ENCODE results near the gene ENOSF1. TPM values are rescaled to one million over a fixed set of nuclear protein-coding genes. Genes with fewer than 3 reads are reported as not detected.

The ENOSF1 gene
- total and polyA plus RNA-seq, 2 of the 13 experiments (the other 11 are each of a cell fraction or from before 2014, with no cell fraction given) = 37.6 to 40.1 TPM

DNA sequence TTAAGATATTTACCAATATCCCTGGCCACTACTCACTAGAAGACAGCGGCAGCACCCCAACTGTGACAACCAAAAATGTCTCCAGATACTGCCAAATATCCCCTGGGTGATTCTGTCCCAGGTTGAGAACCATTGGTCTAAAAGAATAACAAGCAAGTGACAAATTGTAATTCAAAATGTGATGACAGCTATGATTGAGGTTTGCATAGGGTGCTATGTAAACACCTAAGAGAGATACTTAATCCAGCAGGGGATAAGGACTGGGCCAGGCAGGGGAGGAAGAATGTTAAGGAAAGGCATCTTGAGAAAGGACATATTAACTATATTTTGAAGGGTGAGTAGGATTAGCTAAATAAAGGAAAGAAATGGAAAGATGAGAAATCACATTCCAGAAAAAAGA, 38.0 kb upstream of the ENOSF1 start (continued):
- TF ChIP-seq ZFP41 (CRISPR knock-in tag; IDR thresholded peaks at IDR 0.05; ENCODE audit: borderline replicate concordance) (no peak), NPAS2 (CRISPR knock-in tag; IDR thresholded peaks at IDR 0.05; ENCODE audit: borderline replicate concordance) (no peak), GPN1 (CRISPR knock-in tag; IDR thresholded peaks at IDR 0.05; ENCODE audit: borderline replicate concordance) (no peak), ZFP91 (CRISPR knock-in tag; IDR thresholded peaks at IDR 0.05; ENCODE audit: borderline replicate concordance) (no peak), EED (CRISPR knock-in tag; IDR thresholded peaks at IDR 0.05) (no peak)
- TF ChIP-seq, protein P1, sequence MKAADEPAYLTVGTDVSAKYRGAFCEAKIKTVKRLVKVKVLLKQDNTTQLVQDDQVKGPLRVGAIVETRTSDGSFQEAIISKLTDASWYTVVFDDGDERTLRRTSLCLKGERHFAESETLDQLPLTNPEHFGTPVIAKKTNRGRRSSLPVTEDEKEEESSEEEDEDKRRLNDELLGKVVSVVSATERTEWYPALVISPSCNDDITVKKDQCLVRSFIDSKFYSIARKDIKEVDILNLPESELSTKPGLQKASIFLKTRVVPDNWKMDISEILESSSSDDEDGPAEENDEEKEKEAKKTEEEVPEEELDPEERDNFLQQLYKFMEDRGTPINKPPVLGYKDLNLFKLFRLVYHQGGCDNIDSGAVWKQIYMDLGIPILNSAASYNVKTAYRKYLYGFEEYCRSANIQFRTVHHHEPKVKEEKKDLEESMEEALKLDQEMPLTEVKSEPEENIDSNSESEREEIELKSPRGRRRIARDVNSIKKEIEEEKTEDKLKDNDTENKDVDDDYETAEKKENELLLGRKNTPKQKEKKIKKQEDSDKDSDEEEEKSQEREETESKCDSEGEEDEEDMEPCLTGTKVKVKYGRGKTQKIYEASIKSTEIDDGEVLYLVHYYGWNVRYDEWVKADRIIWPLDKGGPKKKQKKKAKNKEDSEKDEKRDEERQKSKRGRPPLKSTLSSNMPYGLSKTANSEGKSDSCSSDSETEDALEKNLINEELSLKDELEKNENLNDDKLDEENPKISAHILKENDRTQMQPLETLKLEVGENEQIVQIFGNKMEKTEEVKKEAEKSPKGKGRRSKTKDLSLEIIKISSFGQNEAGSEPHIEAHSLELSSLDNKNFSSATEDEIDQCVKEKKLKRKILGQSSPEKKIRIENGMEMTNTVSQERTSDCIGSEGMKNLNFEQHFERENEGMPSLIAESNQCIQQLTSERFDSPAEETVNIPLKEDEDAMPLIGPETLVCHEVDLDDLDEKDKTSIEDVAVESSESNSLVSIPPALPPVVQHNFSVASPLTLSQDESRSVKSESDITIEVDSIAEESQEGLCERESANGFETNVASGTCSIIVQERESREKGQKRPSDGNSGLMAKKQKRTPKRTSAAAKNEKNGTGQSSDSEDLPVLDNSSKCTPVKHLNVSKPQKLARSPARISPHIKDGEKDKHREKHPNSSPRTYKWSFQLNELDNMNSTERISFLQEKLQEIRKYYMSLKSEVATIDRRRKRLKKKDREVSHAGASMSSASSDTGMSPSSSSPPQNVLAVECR (CRISPR knock-in tag; IDR thresholded peaks at IDR 0.05; ENCODE audit: borderline replicate concordance) = no peak

Data from HepG2 (cell line).